HG02943 (cell line): ENCODE results near the gene KNCN.

ENCODE experiments used
- ATAC-seq: cut with Tn5 transposase; IDR thresholded peaks from one replicate; pipeline ENCODE4 v1.9.1; 2021; ENCODE audit warnings: mild to moderate bottlenecking, low read depth, moderate library complexity; ENCODE audit not compliant: unreplicated experiment

The KNCN gene

DNA sequence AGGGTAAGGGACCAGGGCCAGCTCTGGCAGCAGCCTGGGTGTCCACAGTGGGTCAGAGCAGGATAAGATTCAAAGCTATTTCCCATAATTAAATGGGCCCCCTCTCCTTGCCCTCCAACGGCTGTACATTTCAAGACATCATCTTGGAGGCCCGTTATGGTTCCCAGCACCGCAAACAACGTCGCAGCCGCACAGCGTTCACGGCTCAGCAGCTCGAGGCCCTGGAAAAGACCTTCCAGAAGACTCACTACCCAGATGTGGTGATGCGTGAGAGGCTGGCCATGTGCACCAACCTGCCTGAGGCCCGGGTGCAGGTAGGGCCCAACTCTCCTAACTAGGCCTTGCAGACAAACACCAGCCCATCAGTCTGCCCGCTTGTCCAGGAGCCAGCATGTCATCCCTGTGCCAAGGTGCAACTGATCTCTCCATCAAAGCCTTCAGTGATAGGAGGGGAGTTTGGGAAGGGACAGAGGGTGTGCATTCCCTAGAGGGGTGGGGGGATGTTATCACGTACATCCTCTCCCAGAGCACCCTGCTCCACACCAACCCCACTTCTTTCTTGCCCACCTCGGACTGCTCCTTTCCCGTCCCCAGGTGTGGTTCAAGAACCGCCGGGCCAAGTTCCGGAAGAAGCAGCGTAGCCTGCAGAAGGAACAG is 41.0 kb downstream of the KNCN start:
- ATAC-seq, result no peak

DNA sequence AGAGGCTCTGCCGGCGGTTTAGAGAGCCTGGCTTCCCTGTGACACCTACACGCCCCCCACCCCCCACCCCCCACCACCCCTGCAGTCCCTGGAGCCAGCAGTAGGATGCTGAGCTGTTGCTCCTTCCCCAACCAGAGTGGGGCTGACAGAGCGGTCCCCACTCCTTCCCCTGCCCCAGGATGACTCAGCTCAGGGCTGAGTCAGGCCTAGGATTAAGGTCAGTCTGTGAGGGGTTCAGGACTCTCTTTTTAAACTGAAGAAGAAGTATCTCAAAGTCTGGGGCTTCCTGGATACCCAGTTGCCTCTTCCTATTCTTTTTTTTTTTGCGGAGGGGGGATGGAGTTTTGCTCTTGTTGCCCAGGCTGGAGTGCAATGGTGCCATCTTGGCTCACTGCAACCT is 42.7 kb downstream of the KNCN start:
- ATAC-seq, result no peak

DNA sequence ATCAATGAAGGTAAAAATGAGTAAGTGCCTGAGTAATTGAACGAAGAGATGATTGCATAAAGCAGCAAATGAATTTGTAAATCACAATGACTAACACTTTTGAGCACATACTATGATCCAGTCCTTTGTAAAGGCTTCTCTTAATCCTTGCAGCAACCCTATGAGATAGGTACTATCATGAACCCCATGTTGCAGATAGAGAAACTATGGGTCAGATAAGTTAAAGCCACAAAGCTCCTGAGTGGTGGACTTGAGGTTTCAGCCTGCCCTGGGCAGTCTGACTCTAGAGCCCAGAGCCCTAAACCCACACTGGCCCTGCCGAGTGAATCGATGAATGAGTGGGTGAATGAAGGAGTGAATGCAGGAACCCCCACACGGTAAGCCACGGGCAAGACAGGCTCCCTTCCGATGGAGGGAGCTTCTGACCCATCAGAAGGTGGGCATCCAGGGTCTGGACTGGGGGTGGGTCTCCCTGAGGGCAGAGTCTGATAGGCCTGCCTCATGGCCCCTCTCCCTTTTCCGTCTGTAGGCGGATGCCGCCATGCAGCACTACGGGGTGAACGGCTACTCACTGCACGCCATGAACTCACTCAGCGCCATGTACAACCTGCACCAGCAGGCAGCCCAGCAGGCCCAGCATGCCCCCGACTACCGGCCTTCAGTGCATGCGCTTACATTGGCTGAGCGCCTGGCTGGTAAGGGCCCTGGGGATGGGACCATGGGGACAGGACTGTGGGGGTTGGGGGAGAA is 44.8 kb downstream of the KNCN start:
- ATAC-seq, result no peak

DNA sequence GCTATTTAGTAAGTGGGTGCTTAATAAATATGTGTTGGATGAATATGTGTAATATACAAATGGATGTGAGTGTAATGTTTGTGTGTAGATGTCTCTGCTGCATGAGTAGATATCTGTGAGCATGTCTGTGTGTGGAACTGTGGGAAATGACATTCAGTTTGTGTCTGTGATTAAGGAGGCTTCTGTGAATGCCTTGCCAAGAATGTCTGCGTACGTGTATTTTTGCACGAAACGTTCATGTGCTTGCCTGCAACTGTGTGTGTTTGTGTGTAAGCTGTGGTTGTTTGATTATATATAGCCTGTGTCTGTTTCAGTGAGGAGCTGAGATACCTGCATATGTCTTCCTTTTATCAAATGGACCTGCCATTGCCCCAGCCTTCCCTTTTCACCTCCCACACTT is 48.0 kb downstream of the KNCN start:
- ATAC-seq, result no peak

DNA sequence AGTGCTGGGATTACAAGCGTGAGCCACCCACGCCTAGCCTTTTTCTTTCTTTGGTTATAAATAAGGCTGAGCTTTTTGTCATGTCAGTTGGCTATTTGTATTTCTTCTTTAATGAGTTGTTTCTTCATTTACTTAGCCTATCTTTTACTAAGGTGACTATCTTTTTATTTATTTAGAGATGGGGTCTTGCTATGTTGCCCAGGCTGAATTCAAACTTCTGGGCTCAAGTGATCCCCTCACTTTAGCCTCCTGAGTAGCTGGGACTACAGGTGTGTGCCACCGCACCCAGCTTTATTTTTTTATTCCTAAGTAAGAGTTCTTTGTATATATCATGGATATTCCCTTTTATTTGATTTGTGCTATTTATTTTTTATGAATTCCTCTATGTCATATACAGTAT is 49.9 kb downstream of the KNCN start:
- ATAC-seq, result no peak

DNA sequence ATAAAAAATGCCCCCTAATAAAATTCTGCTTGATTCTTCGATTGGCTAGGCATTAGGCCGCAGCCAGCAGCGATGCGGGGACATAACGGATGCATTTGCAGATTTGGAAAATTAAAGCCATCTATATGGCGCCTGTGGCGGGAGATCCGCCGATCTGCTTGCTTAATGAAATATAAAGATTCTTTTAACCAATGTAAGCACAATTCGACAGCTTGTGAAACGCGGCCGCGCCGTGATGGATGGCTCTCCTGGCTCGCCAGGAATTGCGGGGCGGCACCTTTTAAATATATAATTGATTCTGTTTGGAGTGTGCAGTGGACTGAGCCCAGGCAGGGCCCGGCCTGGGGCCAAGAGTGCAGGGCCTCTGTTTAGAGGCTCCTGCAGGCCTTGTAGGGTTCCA is 53.8 kb downstream of the KNCN start:
- ATAC-seq, result no peak

DNA sequence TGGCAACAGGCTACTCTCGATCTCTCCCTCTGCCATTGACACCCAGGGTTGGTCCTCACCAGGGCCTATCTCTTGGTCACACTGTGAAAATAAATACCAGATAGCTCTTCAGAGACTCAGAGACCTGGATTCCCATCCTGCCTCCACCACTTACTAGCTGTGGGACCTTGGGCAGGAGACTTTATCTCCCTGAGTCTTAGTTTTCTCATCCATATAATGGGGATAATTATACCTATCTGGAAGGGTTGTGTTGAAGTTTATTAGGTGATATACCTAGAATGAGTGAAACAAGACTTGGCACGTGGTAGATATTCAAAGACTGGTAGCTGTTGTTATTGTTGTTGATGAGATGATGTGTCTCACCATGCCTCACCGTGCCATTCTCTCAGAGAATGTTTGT is 54.4 kb downstream of the KNCN start:
- no peak for ATAC-seq

DNA sequence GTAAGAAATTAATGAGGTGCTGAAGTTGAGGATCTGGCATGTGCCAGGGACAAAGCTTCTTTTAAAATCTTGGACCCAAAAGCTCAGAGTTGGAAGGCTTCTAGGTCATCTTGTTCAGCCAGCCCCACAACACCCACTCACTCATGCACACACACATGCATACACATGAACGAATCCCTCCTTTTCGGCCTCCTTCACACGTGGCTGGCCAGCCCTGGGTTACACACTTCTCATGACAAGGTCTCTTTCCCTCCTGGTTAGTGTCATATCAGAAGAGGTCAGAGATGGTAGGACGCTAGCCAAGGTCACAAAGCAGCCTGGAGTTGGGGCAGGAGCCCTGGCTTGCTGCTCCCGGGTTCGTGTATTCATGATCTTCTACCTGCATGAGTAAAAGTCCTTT is 54.9 kb downstream of the KNCN start:
- ATAC-seq, result no peak

DNA sequence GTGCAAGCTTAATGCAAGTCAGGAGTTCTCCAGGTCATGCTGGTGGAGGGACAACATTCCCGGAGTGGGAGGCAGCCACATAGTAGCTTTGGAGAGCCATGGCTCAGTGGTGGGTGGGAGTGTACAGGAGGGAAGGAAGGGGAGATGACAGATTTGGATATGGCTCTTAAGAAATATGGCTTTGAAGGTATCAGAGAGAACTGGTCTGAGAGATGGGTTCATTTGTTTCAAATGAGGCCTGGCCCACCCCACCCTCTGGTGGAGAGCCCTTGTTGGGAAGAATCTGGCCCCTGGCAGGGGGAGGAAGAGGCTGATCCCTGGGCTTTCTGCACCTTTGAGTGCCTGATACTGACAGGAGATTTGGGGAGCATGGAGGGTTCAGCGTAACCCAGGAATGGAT is 55.7 kb downstream of the KNCN start:
- ATAC-seq, result no peak
